HL-60/S4 treated with phorbol 12-myristate 13-acetate at 8.2 ng/mL for 4 days and 3 days (cell line): ENCODE measurements around the gene CNTRL.

ENCODE experiments used
- in situ Hi-C: fragments of 300-500 bp; cut with MboI; formaldehyde crosslinking; loops from 2 replicates; pipeline ENCODE4 v1.15.0; 2022; ENCODE audit warnings: low sequenced_read_pairs

Gene CNTRL

DNA sequence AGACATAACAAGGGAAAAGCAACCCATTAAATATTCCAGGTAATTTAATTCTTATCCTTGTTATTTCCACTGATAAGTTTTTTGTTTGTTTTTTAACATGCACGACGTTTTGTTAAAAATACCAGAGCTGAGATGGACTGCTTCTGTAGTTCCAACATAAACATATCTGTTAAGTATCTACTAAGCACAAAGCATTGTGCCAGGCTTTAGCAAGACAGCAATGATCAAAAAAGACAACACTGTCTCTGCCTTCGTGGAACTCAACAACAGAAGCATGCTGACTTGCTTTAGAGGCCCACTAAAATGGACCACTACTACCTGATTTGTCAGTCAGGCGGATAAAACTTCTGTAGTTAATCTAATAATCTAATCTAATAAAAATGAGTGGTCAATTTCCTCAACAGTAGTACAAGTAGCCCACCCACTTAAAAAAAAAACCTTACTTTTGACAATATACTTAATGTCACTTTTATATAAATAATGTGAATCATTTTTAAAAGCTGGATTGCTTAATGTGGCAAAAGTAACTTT lies 123.8 kb downstream of the CNTRL start:
- in situ Hi-C loops = no loop called here

DNA sequence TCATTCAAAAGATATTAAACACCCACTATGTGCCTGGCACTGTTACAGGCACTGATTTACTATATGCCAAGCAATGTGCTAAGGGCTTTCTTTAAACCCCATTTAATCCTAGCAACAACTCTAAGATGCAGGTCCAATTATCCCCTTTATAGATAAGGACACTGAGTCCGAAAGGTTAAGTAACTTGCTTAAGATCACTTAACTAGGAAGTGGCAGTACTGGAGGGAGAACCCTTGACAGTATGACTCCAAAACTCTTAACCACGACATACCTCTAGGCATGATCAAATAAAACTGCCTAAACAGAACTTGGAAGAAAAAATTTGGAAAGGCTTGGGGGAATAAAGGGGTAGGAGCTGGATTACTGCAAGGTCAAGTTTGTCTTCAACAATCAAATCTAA lies 125.2 kb downstream of the CNTRL start:
- in situ Hi-C loops = no loop called here

DNA sequence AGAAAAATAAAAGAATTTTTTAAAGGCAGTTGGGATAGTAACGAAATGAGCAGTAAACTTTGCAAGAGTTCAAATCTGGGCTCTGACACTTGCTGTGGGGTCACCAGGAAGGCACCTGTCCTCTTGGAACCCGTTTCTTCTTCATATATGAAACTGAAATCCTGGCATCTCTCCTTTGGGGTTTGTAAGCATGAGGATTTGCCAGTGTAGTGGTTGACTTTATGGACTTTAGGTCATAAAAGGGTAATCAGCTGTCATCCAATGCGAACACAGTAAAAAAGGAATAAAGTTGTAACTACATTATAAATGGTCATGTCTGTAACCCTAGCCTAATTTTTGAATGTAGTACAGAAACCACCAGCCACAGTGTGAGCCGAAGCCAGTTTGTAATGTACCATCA lies 125.6 kb downstream of the CNTRL start:
- in situ Hi-C loops = no loop called here

DNA sequence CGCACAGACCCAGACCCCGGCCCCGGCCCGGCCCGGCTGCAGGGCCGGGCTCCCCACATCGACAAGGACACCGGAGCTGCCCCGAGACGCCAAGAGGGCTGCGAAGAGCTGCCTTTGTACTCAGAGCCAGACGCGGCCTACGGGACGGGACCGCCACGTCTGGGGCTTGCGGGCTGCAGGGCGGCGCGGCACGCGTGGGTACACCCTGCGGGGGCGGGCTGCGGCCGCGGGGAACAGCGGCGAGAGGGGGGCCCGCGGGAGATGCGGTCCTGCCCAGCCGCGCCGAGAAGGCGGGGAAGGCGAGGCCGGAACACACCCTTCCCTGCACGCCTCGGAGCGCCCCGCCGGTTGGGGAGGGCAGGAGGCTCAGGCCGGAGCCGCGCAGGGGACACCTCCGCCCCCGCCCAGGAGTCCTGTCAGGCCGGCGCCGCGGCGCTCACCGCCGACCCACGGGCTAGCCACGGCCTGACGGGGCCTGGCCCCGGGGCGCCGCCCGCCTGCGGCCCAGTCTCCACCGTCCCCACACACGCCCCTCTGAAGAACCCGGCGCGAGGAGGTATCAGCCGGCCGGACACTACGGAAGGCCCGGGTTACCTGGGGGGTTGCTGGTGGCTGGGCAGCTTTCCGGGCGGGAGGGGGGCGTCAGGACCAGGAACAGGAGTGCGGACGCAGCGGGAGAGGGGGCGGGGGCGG lies 126.4 kb downstream of the CNTRL start:
- in situ Hi-C loops = no loop called here

DNA sequence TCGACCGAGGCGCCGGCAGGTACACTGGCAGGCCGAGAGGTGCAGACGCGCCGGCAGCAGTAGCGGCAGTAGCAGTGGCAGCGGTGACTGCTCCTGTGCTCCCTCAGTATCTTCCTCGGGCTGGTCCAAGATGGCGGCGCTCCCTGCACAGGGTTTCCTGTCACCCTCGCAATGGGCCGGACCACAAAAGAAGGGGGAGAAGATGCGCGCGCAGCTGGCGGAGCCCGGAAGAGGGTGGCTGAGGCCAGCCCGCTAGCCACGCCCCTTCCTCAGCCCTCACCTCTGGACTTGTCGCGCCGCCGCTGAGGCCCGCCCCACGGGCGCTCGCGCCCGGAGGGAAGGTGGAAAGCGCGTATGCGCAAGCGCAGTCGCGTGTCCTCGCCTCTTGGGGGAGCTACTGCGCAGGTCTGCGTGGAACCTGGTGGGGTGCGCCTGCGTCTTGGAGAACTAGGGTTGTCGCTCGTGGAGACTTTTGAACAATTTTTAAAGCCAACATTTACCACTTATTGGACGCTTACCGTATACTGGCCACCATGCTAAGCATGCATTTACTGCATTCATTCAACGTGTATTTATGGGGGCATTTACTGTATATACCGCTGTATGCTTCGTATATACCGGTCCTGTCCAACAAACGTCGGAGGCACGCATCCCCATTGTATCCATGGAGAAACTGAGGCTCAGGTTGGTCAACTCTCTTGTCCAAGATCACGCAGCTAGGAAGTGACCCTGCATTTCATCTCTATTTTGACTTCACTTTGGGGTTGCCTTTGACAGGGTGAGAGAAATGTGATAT lies 127.2 kb downstream of the CNTRL start, which contains the start of gene RAB14:
Gene RAB14, minus strand, starts transcription at position 132 of the 796 bp plus-strand sequence. CDS start 8,457 bp downstream, outside the sequence.
- in situ Hi-C loops = no loop called here

DNA sequence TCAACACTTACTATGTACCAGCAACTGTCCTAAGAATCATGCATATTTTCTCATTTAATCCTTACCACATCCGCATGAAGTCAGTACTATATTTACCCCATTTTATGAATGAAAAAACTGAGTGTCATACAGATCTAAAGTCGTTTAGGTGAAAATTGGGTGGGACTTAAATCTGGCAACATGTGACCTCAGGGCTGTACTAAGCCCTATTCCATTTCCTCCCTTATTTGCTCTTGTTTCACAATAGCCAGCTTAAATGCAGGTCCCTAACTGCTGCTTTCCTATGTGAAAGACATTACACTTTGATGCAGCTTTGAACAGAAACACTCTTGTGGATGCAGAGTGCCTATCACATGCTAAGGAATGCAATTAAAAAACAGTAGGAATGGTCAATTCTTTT lies 129.4 kb downstream of the CNTRL start:
- in situ Hi-C loops = no loop called here

DNA sequence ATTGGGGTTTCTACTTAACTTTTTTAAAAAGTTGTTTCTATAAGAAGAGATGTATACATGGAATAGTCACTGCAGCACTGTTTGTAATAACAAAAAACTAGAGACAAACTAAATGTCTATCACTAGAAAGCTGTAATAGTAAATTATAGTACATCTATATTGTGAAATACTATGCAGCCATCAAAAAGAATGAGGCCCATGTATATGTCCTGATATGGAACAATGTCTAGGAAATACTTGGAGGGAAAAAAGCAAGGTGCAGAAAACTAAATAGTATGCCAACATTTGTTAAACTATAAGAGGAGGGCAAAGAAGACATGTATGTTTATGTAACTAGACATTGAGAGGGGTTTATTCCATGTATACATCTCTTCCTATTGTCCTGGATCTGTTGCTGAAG lies 129.9 kb downstream of the CNTRL start:
- in situ Hi-C loops = no loop called here

DNA sequence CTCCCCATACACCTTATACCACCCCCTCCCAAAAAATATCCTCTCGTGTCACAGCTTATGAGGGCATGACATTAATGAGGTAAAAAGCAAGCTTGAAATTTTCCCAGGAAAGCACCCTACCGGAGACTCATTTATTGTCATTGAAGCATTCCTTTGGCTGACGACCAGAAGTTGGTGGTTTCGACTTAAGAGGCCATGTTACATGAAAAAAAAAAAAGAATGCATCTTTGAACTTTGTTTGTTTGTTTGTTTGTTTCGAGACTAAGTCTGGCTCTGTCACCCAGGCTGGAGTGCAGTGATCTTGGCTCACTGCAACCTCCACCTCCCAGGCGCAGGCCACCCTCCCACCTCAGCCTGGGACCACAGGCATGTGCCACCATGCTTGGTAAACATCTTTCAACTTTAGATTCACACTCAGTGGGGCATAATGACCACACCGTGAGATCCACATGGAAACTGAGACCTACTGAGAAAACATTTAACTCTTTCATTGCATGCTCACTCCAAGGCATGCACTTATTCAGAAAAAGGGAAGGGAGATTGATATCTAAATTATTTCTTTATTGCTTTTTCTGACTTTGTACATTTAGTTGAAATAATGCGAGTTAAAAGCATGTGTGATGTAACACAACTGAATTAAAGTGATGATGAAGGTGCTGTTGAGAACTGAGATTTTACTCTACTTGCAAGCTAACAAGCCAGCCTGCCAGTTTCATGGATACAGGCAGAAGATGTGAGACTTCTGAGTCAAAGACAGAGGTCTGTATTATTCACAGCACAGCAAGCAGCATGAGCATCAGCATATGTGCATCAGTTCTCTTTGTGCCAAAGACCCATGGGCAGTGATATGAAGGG lies 132.0 kb downstream of the CNTRL start:
- in situ Hi-C loops = no loop called here

DNA sequence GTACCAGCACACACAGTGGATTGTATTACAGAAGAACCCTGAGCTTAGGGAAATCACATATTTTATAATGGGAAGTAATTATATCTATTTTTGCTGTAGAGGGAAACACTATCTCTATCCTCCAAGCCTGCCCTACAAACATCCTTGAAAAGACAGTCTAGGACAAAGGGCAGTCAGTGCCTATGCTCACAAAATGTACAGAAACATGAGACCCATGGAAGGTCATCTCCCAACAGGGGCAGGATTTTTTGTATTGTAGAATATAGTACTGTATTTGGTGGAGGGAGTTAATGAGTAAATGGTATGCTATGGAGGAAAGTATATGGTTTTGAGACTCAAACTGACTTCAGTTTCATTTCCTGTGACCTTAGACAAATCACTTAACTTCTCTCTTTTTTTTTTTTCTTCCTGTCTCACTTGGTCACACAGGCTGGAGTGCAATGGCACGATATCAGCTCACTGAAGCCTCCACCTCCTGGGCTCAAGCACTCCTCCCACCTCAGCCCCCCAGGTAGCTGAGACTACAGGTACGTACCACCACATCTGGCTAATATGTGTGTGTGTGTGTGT lies 132.7 kb downstream of the CNTRL start:
- in situ Hi-C loops = no loop called here

DNA sequence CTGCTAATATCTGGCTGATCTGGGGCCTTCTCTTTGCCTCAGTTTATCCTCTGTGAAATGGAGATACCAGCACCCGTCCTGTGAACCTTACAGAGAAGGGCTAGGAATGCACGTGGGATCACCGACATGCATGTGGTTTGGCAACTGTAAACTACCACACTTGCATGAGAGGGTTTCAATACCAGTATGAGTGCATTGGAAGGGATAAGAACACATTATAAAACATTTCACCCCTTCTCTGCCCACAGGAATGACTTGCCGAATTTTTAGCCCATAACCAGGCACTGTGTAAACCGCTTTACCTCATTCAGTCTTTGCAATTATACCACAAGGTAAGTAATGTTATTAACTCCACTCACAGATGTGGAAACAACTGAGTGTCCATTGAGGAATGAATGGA lies 135.8 kb downstream of the CNTRL start:
- in situ Hi-C loops = loop anchor here (10.0 kb wide), 1 partner anchor 74 kb away; no protein-coding TSS in a partner anchor

DNA sequence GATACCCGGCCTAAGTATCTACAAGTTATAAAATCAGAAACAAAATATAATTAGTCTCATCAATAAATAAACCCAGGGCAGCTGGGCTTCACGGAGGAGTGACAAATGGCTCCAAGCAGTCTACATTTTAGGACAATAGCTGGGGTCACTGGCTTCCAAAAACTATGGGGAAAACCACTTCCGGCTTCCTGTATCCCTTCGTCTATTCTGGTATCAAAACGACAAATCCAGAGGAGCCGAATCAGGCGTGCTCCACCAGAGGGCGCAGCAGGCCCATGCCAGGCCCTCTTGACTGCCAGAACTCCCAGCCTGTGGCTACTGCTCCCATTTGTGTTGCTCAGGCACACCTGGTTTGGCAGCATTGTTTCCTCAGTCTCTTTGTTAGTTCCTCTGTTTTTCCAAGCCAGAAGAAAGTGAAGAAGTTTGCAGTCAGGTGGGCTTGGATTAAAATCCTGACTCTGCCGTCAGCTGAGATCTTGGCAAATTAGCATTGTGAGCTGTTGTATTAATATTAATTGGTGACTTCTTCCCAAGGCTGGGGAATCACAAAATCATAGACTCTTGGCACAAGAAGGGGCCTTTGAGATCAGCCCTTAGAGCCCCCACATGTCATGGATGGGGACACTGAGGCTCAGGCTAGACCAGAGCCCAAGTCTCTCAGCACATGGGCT lies 138.5 kb downstream of the CNTRL start:
- in situ Hi-C loops = loop anchor here (10.0 kb wide), 1 partner anchor 72 kb away; no protein-coding TSS in a partner anchor

DNA sequence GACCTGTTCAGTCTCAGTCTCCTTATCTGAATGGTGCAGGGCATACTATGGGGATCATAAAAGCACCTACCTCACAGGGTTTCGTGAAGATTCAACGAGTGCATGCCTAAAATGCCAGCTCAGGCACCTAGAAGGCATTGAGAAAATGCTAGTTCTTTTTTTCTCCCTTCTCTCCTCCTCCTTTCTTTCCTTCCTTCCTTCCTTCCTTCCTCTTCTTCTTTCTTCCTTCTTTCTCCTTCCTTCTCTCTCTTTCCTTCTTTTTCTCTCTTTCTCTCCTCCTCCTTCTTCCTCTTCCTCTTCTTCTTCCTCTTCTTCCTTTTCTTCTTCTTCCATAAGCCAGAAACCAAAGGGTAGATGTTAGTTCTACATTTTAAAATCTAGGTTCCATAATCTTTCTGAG lies 139.2 kb downstream of the CNTRL start:
- in situ Hi-C loops = loop anchor here (10.0 kb wide), 1 partner anchor 71 kb away; no protein-coding TSS in a partner anchor

DNA sequence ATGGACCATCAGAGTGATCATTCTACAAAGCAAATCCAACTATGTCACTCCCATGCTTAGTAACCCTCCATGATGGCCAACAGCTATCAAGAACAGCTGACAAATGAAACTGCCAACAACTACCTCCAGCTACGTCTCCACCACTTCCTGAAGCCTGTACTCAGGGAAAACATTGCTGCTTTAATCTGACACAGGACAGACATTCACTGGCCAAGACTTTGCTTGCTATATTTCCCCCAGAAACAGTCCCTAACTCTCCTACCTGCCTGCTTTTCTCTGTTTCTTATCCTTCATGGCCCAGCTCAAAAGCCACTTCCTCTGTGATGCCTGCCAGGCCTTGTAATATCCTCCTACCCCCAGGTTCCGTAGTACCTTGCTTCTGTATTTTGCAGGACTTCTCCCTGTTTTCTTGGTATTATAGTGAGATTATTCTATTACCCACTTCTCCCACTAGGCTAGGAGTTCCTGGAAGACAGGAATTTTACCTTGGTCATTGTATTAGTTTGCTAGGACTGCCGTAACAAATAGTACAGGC lies 141.6 kb downstream of the CNTRL start:
- in situ Hi-C loops = loop anchor here (10.0 kb wide), 1 partner anchor 68 kb away; no protein-coding TSS in a partner anchor

DNA sequence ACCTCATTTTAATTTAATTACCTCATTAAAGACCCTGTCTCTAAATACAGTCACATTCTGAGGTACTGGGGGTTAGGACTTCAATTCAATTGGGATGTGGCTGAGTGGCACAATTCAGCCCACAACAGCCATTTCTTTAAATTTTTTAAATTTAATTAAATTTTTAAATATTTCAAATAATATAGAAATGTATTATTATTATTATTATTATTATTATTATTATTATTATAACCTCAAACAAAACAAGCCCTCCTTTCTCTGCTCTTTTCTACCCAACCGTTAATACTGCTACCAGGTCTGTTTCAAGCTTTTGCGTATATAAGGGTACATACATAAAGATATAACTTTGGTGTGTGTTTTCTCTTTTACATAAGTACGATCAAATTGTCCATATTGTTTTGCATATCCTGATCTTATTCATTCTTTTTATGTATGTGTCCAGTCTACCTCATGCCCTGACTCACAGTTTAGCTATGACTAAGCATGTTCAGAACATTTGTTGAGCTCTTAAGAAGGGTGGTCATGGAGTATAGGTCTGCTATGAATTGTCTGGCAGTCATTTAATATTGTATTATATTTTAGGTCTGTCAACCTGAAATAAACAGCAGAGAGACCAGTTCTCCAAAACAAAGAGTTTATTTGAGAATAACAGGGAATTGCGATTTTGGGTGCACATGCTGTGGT lies 143.0 kb downstream of the CNTRL start:
- in situ Hi-C loops = loop anchor here (10.0 kb wide), 1 partner anchor 67 kb away; no protein-coding TSS in a partner anchor

DNA sequence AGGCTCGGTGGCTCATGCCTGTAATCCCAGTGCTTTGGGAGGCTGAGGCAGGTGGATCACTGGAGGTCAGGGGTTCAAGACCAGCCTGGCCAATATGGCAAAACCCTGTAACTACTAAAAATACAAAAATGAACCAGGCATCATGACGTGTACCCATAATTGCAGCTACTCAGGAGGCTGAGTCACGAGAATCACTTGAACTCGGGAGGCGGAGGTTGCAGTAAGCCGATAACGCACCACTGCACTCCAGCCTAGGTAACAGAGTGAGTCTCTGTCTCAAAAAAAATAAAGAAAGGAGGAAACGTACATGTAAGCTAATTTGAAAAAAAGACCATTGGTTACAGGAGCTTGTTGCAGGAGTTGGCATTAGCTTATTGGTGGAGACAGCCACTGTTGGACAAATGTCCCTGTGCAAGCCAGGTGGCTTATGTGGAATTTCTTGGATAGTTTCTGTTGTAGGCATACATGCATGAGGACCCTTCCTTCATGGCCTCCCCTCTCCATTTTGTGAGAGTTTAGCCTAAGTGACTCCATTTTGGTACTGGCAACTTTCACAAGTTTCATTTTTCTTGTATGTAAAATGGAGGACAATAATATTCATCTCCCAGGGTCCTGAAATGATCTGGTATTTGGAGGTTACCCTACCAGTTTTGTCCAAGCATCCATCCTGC lies 143.7 kb downstream of the CNTRL start:
- in situ Hi-C loops = loop anchor here (10.0 kb wide), 1 partner anchor 66 kb away; no protein-coding TSS in a partner anchor

DNA sequence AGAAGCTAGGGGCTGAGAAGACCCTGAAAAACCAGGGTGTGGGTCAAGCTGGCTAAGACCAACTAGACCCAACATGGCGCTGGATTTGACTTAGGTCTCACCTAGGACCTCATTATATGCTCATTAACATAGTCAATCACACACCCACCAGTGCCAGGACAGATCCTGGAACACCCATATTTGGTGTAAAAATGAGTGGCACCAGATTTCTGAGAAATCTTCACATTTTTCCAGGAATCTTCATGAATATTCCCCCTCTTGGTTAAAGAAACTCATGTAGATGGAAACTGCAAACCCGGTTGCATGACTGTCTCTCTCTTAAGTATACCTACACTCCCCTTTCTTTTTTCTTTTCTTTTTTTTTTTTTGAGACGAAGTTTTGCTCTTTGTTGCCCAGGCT lies 144.8 kb downstream of the CNTRL start:
- in situ Hi-C loops = loop anchor here (10.0 kb wide), 1 partner anchor 65 kb away; no protein-coding TSS in a partner anchor

DNA sequence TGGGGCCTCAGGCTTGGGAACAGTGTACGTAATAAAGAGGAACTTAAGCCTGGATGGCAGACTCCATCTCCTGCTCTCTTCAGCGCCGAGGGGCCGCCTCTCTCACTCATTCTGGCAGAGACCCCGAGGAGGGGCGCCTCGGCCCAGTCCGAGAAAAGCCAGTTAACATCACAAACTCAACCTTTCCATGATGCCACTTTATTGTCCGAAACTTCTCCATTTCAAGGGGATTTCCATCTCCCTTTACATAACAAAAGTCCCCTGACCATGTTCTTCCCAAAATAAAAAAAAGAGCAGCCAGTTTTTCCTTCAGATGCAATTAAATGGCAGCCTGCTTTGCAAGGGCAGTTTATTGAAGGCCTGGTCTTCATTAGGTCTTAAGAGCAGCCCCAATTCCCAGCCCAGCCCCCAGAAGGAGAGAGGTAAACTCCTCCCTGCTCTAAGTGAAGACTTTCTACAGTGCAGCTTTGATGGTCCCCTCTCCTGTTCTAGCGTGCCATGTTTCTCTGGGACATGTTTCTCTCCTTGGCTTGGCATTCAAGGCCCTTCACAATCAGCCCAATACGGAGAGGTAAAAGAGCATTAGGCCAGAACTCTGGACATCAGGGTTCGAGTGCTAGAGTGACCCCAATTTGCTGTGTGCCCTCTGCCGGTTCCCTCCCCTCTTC lies 146.4 kb downstream of the CNTRL start:
- in situ Hi-C loops = no loop called here

DNA sequence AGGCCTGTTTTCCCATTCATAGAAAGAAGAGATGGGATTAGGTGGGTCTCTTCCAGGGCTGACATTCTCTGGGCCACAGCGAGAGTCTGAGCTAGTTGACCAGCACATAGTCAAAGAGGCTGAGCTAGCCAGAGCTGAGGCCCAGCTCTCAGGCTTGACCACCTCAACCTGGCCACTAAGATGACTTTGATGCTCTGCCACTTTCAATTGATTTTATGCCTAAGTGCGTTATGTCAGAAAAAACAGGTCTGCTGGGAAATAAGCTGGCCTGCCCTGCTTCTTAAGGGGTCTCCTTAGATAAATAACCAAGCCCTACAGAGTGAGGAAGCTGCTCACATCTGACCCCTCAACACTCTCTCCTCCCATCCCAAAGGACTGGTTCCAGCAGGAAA lies 146.9 kb downstream of the CNTRL start:
- in situ Hi-C loops = no loop called here
